ENCODE results near the gene ASB8. TPM values are rescaled to one million over a fixed set of nuclear protein-coding genes. Genes with fewer than 3 reads are reported as not detected.
A peak's percentile ranks its signal among the peaks of the same experiment; 100 is the strongest.

The ASB8 gene
- total RNA-seq, 2 donors from 2014 or later = 20.7 to 45.3 TPM

- no peak overlapping the region for H3K27ac ChIP-seq
- H3K27me3 ChIP-seq (replicated peaks; ENCODE audit: insufficient read depth) = no peaks in the 10 kb centered on the region
- H3K9me3 ChIP-seq = peaks cover 2% of the 10 kb centered on the region
- TF ChIP-seq CTCF (IDR thresholded peaks at IDR 0.05) = no peak
- peaks cover 2% of the 10 kb centered on the region for H3K36me3 ChIP-seq
- peaks cover 0 to 13% of the 10 kb centered on the region in 2 donors for H3K4me1 ChIP-seq (ENCODE audit: control insufficient read depth in 1 of 2, low read depth in 2 of 2)
- H3K4me3 ChIP-seq = no peak overlapping the region
- no peak for DNase-seq (ENCODE audit: low spot score)
- no peak for ATAC-seq (ENCODE audit: insufficient number of reproducible peaks, low FRiP score, low read depth)
These were observed 42.5 kb upstream of the ASB8 start for GRCh38 chr12:48199774-48200221.

GRCh38 chr12:48198985-48199384, 41.7 kb upstream of the ASB8 start:
- Histone ChIP-seq H3K9me3 (no peaks in the 10 kb centered on the region), H3K27ac (peak overlapping the region; percentile 98 to 99), H3K4me1 (ENCODE audit: control insufficient read depth in 1 of 2, low read depth in 2 of 2) (peaks cover 0 to 13% of the 10 kb centered on the region in 2 donors), H3K36me3 (no peaks in the 10 kb centered on the region), H3K27me3 (replicated peaks; ENCODE audit: insufficient read depth) (no peaks in the 10 kb centered on the region), H3K4me3 (peak overlapping the region; percentile 98)
- no peak for ATAC-seq (ENCODE audit: insufficient number of reproducible peaks, low FRiP score, low read depth)
- TF ChIP-seq CTCF (IDR thresholded peaks at IDR 0.05) = no peak
- no peak for DNase-seq (ENCODE audit: low spot score)

GRCh38 chr12:48198672-48198971, 41.3 kb upstream of the ASB8 start:
- H3K27me3 ChIP-seq (replicated peaks; ENCODE audit: insufficient read depth) = no peaks in the 10 kb centered on the region
- H3K27ac ChIP-seq = peak overlapping the region; percentile 98 to 99
- H3K4me1 ChIP-seq (ENCODE audit: control insufficient read depth in 1 of 2, low read depth in 2 of 2) = peaks cover 0 to 13% of the 10 kb centered on the region in 2 donors
- no peak for TF ChIP-seq CTCF (IDR thresholded peaks at IDR 0.05)
- peak; percentile 26 for ATAC-seq (ENCODE audit: insufficient number of reproducible peaks, low FRiP score, low read depth)
- H3K36me3 ChIP-seq = no peaks in the 10 kb centered on the region
- DNase-seq (ENCODE audit: low spot score) = no peak
- peak overlapping the region; percentile 98 for H3K4me3 ChIP-seq
- H3K9me3 ChIP-seq = no peaks in the 10 kb centered on the region

GRCh38 chr12:48197971-48198671, 40.8 kb upstream of the ASB8 start:
- TF ChIP-seq CTCF (IDR thresholded peaks at IDR 0.05) = no peak
- Histone ChIP-seq H3K9me3 (no peaks in the 10 kb centered on the region), H3K36me3 (no peaks in the 10 kb centered on the region), H3K27ac (peak overlapping the region; percentile 98 to 99), H3K4me1 (ENCODE audit: control insufficient read depth in 1 of 2, low read depth in 2 of 2) (peaks cover 0 to 13% of the 10 kb centered on the region in 2 donors), H3K27me3 (replicated peaks; ENCODE audit: insufficient read depth) (no peaks in the 10 kb centered on the region), H3K4me3 (peak overlapping the region; percentile 98)
- ATAC-seq (ENCODE audit: insufficient number of reproducible peaks, low FRiP score, low read depth) (peak; percentile 98), DNase-seq (ENCODE audit: low spot score) (peak; percentile 97)

- peak; percentile 14 for TF ChIP-seq CTCF (IDR thresholded peaks at IDR 0.05)
- Histone ChIP-seq H3K4me1 (ENCODE audit: control insufficient read depth in 1 of 2, low read depth in 2 of 2) (peaks cover 0 to 13% of the 10 kb centered on the region in 2 donors), H3K4me3 (peak overlapping the region; percentile 98), H3K9me3 (no peaks in the 10 kb centered on the region), H3K27ac (peak overlapping the region; percentile 98 to 99), H3K36me3 (no peaks in the 10 kb centered on the region), H3K27me3 (replicated peaks; ENCODE audit: insufficient read depth) (no peaks in the 10 kb centered on the region)
- DNase-seq (ENCODE audit: low spot score) (no peak), ATAC-seq (ENCODE audit: insufficient number of reproducible peaks, low FRiP score, low read depth) (peak; percentile 44)
These were observed 40.2 kb upstream of the ASB8 start for GRCh38 chr12:48197549-48197970.
